ENCODE measurements around the gene BRIP1.

Gene BRIP1

DNA sequence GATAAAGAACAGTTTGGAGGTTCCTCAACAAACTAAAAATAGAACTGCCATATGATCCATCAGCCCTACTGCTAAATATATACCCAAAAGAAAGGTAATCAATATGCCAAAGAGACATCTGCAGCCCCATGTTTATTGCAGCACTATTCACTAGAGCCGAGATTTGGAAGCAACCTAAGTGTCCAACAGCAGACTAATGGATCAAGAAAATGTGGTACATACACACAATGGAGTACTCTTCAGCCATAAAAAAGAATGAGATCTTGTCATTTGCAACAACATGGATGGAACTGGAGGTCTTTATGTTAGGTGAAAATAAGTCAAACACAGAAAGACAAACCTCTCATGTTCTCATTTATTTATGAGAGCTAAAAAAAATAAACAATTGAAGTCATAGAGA lies 223.5 kb downstream of the BRIP1 start:
- in situ Hi-C loops (cut with HindIII; ENCODE audit: low sequenced_read_pairs) = no loop called here

DNA sequence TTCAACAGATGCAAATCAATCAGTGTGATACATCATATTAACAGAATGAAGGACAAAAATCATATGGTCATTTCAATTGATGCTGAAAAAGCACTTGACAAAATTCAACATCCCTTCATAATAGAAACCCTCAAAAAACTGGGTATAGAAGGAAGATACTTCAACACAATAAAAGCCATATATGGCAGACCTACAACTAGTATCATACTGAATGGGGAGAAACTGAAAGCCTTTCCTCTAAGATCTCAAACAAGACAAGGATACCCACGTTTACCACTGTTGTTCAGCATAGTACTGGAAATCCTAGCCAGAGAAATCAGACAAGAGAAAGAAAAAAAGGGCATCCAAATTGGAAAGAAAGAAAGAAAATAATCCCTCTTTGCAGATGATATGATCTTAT lies 225.2 kb downstream of the BRIP1 start:
- in situ Hi-C loops (cut with HindIII; ENCODE audit: low sequenced_read_pairs) = no loop called here

DNA sequence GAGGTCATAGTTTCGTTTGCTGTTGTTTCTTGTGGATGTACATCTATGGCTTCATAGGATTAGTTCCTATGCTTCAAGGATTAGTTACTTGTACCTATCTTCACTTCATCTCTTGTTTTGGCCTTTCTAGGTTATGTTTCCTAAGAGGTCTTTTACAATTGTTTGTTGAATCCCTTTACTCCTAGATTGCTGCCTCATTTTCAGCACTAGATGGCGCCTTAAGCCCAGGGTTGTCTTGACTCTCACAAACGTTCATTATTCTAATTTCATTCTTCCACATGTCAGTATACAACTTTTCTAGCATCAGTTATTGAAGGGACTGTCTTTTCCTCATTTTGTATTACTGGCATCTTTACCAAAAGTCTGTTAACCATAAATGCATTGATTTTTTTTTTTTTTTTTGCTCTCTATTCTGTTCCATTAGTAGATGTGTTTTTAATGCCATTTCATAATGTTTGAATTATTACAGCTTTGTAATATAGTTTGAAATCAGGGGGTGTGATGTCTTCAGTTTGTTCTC lies 227.4 kb downstream of the BRIP1 start:
- in situ Hi-C loops (cut with HindIII; ENCODE audit: low sequenced_read_pairs) = no loop called here

DNA sequence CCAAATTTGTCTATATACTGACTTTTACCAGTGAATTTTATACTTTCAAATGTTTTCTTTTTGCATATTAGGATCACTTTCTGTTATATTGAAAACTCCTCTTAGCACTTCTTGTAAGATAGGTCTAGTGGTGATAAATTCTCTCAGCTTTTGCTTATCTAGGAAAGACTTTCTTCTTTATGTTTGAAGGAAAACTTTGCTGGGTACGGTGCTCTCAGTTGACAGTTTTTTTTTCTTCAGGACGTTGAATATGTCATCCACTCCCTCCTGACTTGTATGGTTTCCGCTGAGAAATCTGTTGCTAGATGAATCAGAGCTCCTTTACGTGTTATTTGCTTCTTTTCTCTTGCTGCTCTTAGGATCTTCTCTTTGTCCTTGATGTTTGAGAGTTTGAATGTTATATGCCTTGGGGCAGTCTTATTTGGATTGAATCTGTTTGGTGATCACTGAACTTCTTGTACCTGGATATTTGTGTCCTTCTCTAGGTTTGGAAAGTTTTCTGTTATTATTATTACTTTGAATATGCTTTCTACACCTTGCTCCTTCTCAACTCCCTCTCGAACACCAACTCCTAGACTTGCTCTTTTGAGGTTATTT lies 228.3 kb downstream of the BRIP1 start:
- in situ Hi-C loops (cut with HindIII; ENCODE audit: low sequenced_read_pairs) = no loop called here

DNA sequence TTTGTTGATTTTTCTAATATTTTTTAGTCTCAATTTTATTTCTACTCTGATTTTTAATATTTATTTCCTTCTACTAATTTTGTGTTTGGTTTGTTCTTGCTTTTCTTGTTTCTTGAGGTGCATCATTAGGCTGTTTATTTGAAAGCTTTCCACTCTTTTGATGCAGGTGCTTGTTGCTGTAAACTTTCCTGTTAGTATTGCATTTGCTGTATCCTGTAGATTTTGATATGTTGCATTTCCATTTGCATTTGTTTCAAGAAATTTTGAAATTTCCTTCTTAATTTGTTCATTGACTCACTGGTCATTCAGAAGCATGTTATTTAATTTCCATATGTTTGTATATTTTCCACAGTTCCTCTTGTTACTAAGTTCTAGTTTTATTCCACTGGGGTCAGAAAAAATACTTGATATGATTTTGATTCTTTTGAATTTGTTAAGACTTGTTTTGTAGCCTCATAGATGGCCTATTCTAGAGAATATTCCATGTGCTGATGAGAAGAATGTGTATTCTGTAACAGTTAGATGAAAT lies 229.3 kb downstream of the BRIP1 start:
- in situ Hi-C loops (cut with HindIII; ENCODE audit: low sequenced_read_pairs) = no loop called here

DNA sequence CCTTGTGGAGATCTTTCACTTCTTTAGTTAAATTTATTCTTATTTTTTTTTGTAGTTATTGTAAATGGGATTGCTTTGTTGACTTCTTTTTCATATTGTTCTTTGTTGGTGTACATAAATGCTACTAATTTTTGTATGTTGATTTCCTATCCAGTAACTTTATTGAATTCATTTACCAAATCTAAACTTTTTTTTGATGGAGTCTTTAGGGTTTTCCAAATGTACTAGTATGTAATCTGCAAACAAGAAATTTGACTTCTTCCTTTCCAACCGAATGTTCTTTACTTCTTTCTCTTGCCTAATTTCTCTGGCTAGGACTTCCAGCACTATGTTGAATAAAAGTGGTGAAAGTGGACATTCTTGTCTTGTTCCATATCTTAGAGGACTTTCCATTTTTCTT lies 230.5 kb downstream of the BRIP1 start:
- in situ Hi-C loops (cut with HindIII; ENCODE audit: low sequenced_read_pairs) = no loop called here

DNA sequence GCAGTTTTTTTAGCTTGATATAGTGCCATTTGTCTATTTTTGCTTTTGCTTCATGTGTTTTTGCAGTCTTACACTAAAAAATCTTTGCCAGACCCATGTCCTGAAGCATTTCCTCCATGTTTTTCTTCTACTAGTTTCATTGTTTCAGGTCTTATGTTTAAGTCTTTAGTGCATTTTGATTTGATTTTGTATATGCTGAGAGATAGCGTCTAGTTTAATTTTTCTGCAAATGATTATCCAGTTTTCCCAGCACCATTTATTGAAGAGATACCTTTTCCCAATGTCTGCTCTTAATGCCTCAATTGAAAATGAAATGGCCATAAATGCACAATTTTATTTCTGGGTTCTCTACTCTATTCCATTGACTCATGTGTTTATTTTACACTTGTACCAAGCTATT lies 231.5 kb downstream of the BRIP1 start:
- in situ Hi-C loops (cut with HindIII; ENCODE audit: low sequenced_read_pairs) = no loop called here
